HG03460 (cell line): ENCODE data around the gene TMPRSS3.
A peak's percentile ranks its signal among the peaks of the same experiment; 100 is the strongest.

Source experiments
- ATAC-seq: cut with Tn5 transposase; IDR thresholded peaks from one replicate; pipeline ENCODE4 v1.9.1; 2021; ENCODE audit not compliant: unreplicated experiment

TMPRSS3 gene

GRCh38 chr21:42429021-42429420 lies 33.2 kb upstream of the TMPRSS3 start:
- no peak for ATAC-seq

- ATAC-seq = no peak
These were observed 32.1 kb upstream of the TMPRSS3 start for GRCh38 chr21:42427809-42428419.

- no peak for ATAC-seq
These were observed 31.1 kb upstream of the TMPRSS3 start for GRCh38 chr21:42426876-42427480.

- no peak for ATAC-seq
These were observed 30.6 kb upstream of the TMPRSS3 start for GRCh38 chr21:42426424-42426823.

GRCh38 chr21:42425591-42425990 lies 29.7 kb upstream of the TMPRSS3 start:
- ATAC-seq = no peak

GRCh38 chr21:42424914-42425541 lies 29.2 kb upstream of the TMPRSS3 start:
- ATAC-seq = no peak

GRCh38 chr21:42423685-42424084 lies 27.8 kb upstream of the TMPRSS3 start:
- no peak for ATAC-seq

- peak; percentile 40 for ATAC-seq
These were observed 27.4 kb upstream of the TMPRSS3 start for GRCh38 chr21:42423197-42423675.

GRCh38 chr21:42421018-42421793 lies 25.4 kb upstream of the TMPRSS3 start:
- no peak for ATAC-seq

- ATAC-seq = no peak
These were observed 24.0 kb upstream of the TMPRSS3 start for GRCh38 chr21:42419845-42420244.

- no peak for ATAC-seq
These were observed 23.0 kb upstream of the TMPRSS3 start for GRCh38 chr21:42418886-42419285.

GRCh38 chr21:42417533-42417932 lies 21.7 kb upstream of the TMPRSS3 start:
- no peak for ATAC-seq

- ATAC-seq = peak; percentile 79
These were observed 19.3 kb upstream of the TMPRSS3 start for GRCh38 chr21:42414928-42415769.

- ATAC-seq = no peak
These were observed 18.7 kb upstream of the TMPRSS3 start for GRCh38 chr21:42414553-42414927.

- no peak for ATAC-seq
These were observed 18.2 kb upstream of the TMPRSS3 start for GRCh38 chr21:42414066-42414465.

GRCh38 chr21:42413500-42413899 lies 17.6 kb upstream of the TMPRSS3 start:
- no peak for ATAC-seq

GRCh38 chr21:42413093-42413492 lies 17.2 kb upstream of the TMPRSS3 start:
- no peak for ATAC-seq

- no peak for ATAC-seq
These were observed 16.7 kb upstream of the TMPRSS3 start for GRCh38 chr21:42412636-42412933.

- no peak for ATAC-seq
These were observed 16.2 kb upstream of the TMPRSS3 start for GRCh38 chr21:42411891-42412635.

- ATAC-seq = no peak
These were observed 15.5 kb upstream of the TMPRSS3 start for GRCh38 chr21:42411197-42411869.
